ENCODE measurements around the gene ACBD3.

Gene ACBD3

GRCh38 chr1:226220473-226221189 is 34.1 kb upstream of the ACBD3 start:
- TF ChIP-seq CTCF (conservative IDR thresholded peaks at IDR 0.05): no peak
- no peak overlapping the region for H3K27ac ChIP-seq

GRCh38 chr1:226217273-226217672 is 30.7 kb upstream of the ACBD3 start:
- H3K27ac ChIP-seq: no peak overlapping the region
- no peak for TF ChIP-seq CTCF (conservative IDR thresholded peaks at IDR 0.05)

GRCh38 chr1:226216056-226216455 is 29.5 kb upstream of the ACBD3 start:
- H3K27ac ChIP-seq: no peak overlapping the region
- TF ChIP-seq CTCF (conservative IDR thresholded peaks at IDR 0.05): no peak

GRCh38 chr1:226215239-226215638 is 28.7 kb upstream of the ACBD3 start:
- H3K27ac ChIP-seq: no peak overlapping the region
- no peak for TF ChIP-seq CTCF (conservative IDR thresholded peaks at IDR 0.05)

GRCh38 chr1:226212545-226212944 is 26.0 kb upstream of the ACBD3 start:
- TF ChIP-seq CTCF (conservative IDR thresholded peaks at IDR 0.05): no peak
- H3K27ac ChIP-seq: no peak overlapping the region

GRCh38 chr1:226211181-226211821 is 24.8 kb upstream of the ACBD3 start:
- no peak overlapping the region for H3K27ac ChIP-seq
- no peak for TF ChIP-seq CTCF (conservative IDR thresholded peaks at IDR 0.05)

- H3K27ac ChIP-seq: no peak overlapping the region
- no peak for TF ChIP-seq CTCF (conservative IDR thresholded peaks at IDR 0.05)
Observed at GRCh38 chr1:226210571-226211176, 24.1 kb upstream of the ACBD3 start.
